Brain microvascular endothelial cell (primary cell): ENCODE measurements around the gene CRTAC1.

ENCODE experiments used
- DNase-seq: peaks from one replicate; pipeline ENCODE4 v3.0.0-alpha.2; 2020
- H3K27ac ChIP-seq: fragments of 250-450 bp; sonication (Bioruptor Pico); 2 replicates; pipeline ENCODE4 v1.5.1; 2020; ENCODE audit warnings: mild to moderate bottlenecking, moderate library complexity
- H3K27me3 ChIP-seq: fragments of 250-450 bp; sonication (Bioruptor Pico); replicated peaks from 2 replicates; pipeline ENCODE4 v1.5.1; 2020; ENCODE audit warnings: mild to moderate bottlenecking
- H3K36me3 ChIP-seq: fragments of 250-450 bp; sonication (Bioruptor Pico); replicated peaks from 2 replicates; pipeline ENCODE4 v1.5.1; 2020; ENCODE audit warnings: mild to moderate bottlenecking
- H3K4me3 ChIP-seq: 2 replicates; pipeline ENCODE4 v1.5.1; 2011; ENCODE audit warnings: low read depth, mild to moderate bottlenecking, control low read depth, low read length, moderate library complexity
- CTCF ChIP-seq: IDR thresholded peaks from 2 replicates; pipeline ENCODE4 v1.5.1; 2011; ENCODE audit warnings: low read depth, mild to moderate bottlenecking, moderate library complexity, low read length, control low read depth, inconsistent platforms; ENCODE audit errors: missing control alignments
- in situ Hi-C: cut with HindIII; loops from 2 replicates; pipeline ENCODE4 v1.10.0; 2017; ENCODE audit warnings: low sequenced_read_pairs, low pct_ligation_motif_present

CRTAC1 gene

GRCh38 chr10:98035599-98035998, 5.2 kb upstream of the CRTAC1 start:
- in situ Hi-C loops, result no loop called here
- Histone ChIP-seq H3K36me3 (no peaks in the 10 kb centered on the region), H3K4me3 (no peak overlapping the region), H3K27me3 (peaks cover 56% of the 10 kb centered on the region), H3K27ac (no peak overlapping the region)
- TF ChIP-seq CTCF, result no peak
- no peak for DNase-seq

GRCh38 chr10:98033515-98033914, 3.1 kb upstream of the CRTAC1 start:
- DNase-seq, result no peak
- no peaks in the 10 kb centered on the region for H3K36me3 ChIP-seq
- peaks cover 66% of the 10 kb centered on the region for H3K27me3 ChIP-seq
- in situ Hi-C loops, result no loop called here
- no peak for TF ChIP-seq CTCF
- no peak overlapping the region for H3K27ac ChIP-seq
- H3K4me3 ChIP-seq, result no peak overlapping the region

DNA sequence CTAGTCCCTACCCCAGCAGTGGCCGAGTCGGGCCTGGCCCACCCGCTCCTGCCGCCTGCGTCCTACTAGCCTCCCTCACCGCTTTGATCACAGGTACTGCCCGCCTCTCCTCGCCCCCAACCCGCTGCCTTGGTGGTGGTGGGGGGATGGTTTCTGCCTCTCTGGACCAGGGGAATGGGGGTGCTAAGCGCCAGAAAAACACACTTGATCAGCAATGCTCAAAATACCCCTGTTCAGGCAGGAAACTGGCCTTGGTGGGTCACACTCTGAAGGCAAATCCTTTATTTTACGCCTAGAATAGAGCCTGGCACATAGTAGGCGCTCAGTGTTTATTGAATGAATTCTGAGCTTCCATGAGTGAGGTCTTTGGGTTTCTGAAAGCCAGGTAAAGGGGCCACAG, 1.0 kb upstream of the CRTAC1 start:
- Histone ChIP-seq H3K27ac (no peak overlapping the region), H3K27me3 (peaks cover 63% of the 10 kb centered on the region), H3K36me3 (no peaks in the 10 kb centered on the region), H3K4me3 (no peak overlapping the region)
- no peak for DNase-seq
- in situ Hi-C loops, result no loop called here
- no peak for TF ChIP-seq CTCF

GRCh38 chr10:98030991-98031431, 590 bp upstream of the CRTAC1 start:
- Histone ChIP-seq H3K27me3 (peaks cover 63% of the 10 kb centered on the region), H3K4me3 (no peak overlapping the region), H3K27ac (no peak overlapping the region)

DNA sequence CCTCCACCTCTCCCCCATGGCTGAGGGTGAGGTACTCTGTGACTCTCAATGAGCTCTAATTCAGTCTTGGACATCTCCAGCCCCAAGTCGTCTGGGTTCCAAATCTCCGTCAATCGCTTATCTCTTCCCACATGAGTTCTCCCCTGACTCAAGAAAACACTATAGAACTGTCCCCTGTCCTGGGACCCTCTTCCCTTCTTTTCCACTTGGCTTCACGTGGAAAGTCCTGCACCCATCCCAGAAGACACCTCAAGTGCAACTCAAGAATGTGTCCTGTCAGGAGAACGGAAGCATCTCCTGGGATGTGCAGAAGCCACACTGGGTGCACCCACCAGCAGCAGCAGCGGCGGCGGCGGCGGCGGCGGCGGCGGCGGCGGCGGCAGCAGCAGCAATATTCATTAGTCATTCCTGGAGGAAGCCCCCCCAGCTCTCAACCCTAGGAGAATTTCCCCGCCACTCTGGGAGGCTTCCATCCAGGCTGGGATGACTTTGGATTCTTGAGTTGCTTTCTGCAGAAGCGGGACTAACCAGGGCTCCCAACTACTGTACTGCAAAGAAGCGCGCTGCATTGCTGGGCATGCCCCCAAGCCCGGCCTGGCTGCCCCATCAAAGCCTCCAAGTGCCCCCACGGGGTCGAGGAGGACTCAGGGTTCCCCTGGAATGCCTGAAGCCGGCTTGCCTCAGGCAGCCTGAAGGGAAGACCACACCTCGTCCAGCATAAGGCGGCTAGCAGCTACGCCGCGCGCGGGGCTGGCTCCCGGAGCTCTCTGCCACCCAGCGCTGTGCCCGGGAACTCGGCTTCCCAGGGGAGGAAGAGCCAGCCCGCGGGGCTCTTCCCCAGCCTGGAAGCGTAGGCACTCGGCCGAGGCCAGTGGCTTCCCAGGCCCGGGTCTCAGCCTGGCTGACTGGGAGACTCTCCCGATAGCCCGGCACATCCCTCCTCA, 1.0 kb downstream of the CRTAC1 start:
- no peak for TF ChIP-seq CTCF
- peaks cover 58% of the 10 kb centered on the region for H3K27me3 ChIP-seq
- in situ Hi-C loops, result no loop called here
- no peak overlapping the region for H3K4me3 ChIP-seq
- H3K36me3 ChIP-seq, result no peaks in the 10 kb centered on the region
- DNase-seq, result no peak
- H3K27ac ChIP-seq, result no peak overlapping the region

More at GRCh38 chr10:98030991-98031431, 590 bp upstream of the CRTAC1 start:
- in situ Hi-C loops, result no loop called here
- no peak for DNase-seq
- TF ChIP-seq CTCF, result no peak
- no peaks in the 10 kb centered on the region for H3K36me3 ChIP-seq
